Measurements from ENCODE around the gene SRCIN1.
"Not testable (repeated sequence)": the region's sequence is repeated elsewhere in the genome, so short reads cannot be mapped to it uniquely, and the experiment has no call there.

The SRCIN1 gene

GRCh38 chr17:38653230-38653629 lies 47.5 kb upstream of the SRCIN1 start:
- Histone ChIP-seq H3K9me2 (replicated peaks; ENCODE audit: insufficient read depth, low read length) (no peaks in the 10 kb centered on the region), H3K9me3 (ENCODE audit: insufficient read depth, low read length) (no peaks in the 10 kb centered on the region), H3K4me2 (ENCODE audit: low read depth, low read length, poor library complexity, severe bottlenecking) (no peak overlapping the region), H4K20me1 (ENCODE audit: low read depth, low read length) (no peaks in the 10 kb centered on the region), H3K4me3 (ENCODE audit: insufficient read depth, low read length, poor library complexity, severe bottlenecking) (no peak overlapping the region), H3K27ac (ENCODE audit: low read depth, low read length) (no peak overlapping the region), H3K27me3 (ENCODE audit: low read length) (no peaks in the 10 kb centered on the region), H2AFZ (ENCODE audit: low read depth, low read length, severe bottlenecking) (no peak overlapping the region), H3K79me2 (ENCODE audit: insufficient read depth, low read length) (no peaks in the 10 kb centered on the region), H3K9ac (ENCODE audit: low read length) (no peak overlapping the region), H3K36me3 (ENCODE audit: low read length) (no peaks in the 10 kb centered on the region), H3F3A (ENCODE audit: insufficient read depth) (no peaks in the 10 kb centered on the region)
- TF ChIP-seq EZH2phosphoT487 (conservative IDR thresholded peaks at IDR 0.05; ENCODE audit: low read length) (no peak), CTCF (IDR thresholded peaks at IDR 0.05; ENCODE audit: insufficient read depth, low read length, poor library complexity, severe bottlenecking) (no peak)

GRCh38 chr17:38650653-38651173 lies 45.0 kb upstream of the SRCIN1 start:
- H3K4me2 ChIP-seq (ENCODE audit: low read depth, low read length, poor library complexity, severe bottlenecking); H3K9ac ChIP-seq (ENCODE audit: low read length); H3K27me3 ChIP-seq (ENCODE audit: low read length); H3F3A ChIP-seq (ENCODE audit: insufficient read depth); H3K27ac ChIP-seq (ENCODE audit: low read depth, low read length); H4K20me1 ChIP-seq (ENCODE audit: low read depth, low read length); H3K79me2 ChIP-seq (ENCODE audit: insufficient read depth, low read length); H3K9me2 ChIP-seq (replicated peaks; ENCODE audit: insufficient read depth, low read length); H2AFZ ChIP-seq (ENCODE audit: low read depth, low read length, severe bottlenecking); H3K36me3 ChIP-seq (ENCODE audit: low read length); H3K4me3 ChIP-seq (ENCODE audit: insufficient read depth, low read length, poor library complexity, severe bottlenecking); H3K9me3 ChIP-seq (ENCODE audit: insufficient read depth, low read length): not testable (repeated sequence)

GRCh38 chr17:38637951-38638350 lies 32.2 kb upstream of the SRCIN1 start:
- Histone ChIP-seq H3K27ac (ENCODE audit: low read depth, low read length) (no peak overlapping the region), H3K36me3 (ENCODE audit: low read length) (no peaks in the 10 kb centered on the region), H3K9me2 (replicated peaks; ENCODE audit: insufficient read depth, low read length) (no peaks in the 10 kb centered on the region), H3K9ac (ENCODE audit: low read length) (no peak overlapping the region), H3K79me2 (ENCODE audit: insufficient read depth, low read length) (no peaks in the 10 kb centered on the region), H4K20me1 (ENCODE audit: low read depth, low read length) (no peaks in the 10 kb centered on the region), H3F3A (ENCODE audit: insufficient read depth) (no peaks in the 10 kb centered on the region), H3K4me2 (ENCODE audit: low read depth, low read length, poor library complexity, severe bottlenecking) (no peak overlapping the region), H3K27me3 (ENCODE audit: low read length) (no peaks in the 10 kb centered on the region), H2AFZ (ENCODE audit: low read depth, low read length, severe bottlenecking) (no peak overlapping the region), H3K4me3 (ENCODE audit: insufficient read depth, low read length, poor library complexity, severe bottlenecking) (no peak overlapping the region), H3K9me3 (ENCODE audit: insufficient read depth, low read length) (no peaks in the 10 kb centered on the region)
- TF ChIP-seq EZH2phosphoT487 (conservative IDR thresholded peaks at IDR 0.05; ENCODE audit: low read length) (no peak), CTCF (IDR thresholded peaks at IDR 0.05; ENCODE audit: insufficient read depth, low read length, poor library complexity, severe bottlenecking) (no peak)

- no peaks in the 10 kb centered on the region for H3K79me2 ChIP-seq (ENCODE audit: insufficient read depth, low read length)
- no peak overlapping the region for H2AFZ ChIP-seq (ENCODE audit: low read depth, low read length, severe bottlenecking)
- no peak overlapping the region for H3K27ac ChIP-seq (ENCODE audit: low read depth, low read length)
- H3K9me2 ChIP-seq (replicated peaks; ENCODE audit: insufficient read depth, low read length), result no peaks in the 10 kb centered on the region
- H3K36me3 ChIP-seq (ENCODE audit: low read length), result no peaks in the 10 kb centered on the region
- no peaks in the 10 kb centered on the region for H4K20me1 ChIP-seq (ENCODE audit: low read depth, low read length)
- H3K4me3 ChIP-seq (ENCODE audit: insufficient read depth, low read length, poor library complexity, severe bottlenecking), result no peak overlapping the region
- no peak for TF ChIP-seq EZH2phosphoT487 (conservative IDR thresholded peaks at IDR 0.05; ENCODE audit: low read length)
- no peak for TF ChIP-seq CTCF (IDR thresholded peaks at IDR 0.05; ENCODE audit: insufficient read depth, low read length, poor library complexity, severe bottlenecking)
- no peaks in the 10 kb centered on the region for H3K27me3 ChIP-seq (ENCODE audit: low read length)
- no peaks in the 10 kb centered on the region for H3F3A ChIP-seq (ENCODE audit: insufficient read depth)
- H3K9ac ChIP-seq (ENCODE audit: low read length), result no peak overlapping the region
- no peaks in the 10 kb centered on the region for H3K9me3 ChIP-seq (ENCODE audit: insufficient read depth, low read length)
- H3K4me2 ChIP-seq (ENCODE audit: low read depth, low read length, poor library complexity, severe bottlenecking), result no peak overlapping the region
Measured at GRCh38 chr17:38636054-38636453, 30.3 kb upstream of the SRCIN1 start.
